ENCODE results near the gene RMND5A.

RMND5A gene

GRCh38 chr2:86788881-86789686 lies 69.0 kb downstream of the RMND5A start:
- Histone ChIP-seq H3K27me3 (replicated peaks) (peaks cover 52% of the 10 kb centered on the region), H3K36me3 (replicated peaks) (no peaks in the 10 kb centered on the region), H3K27ac (no peak overlapping the region), H3K4me3 (ENCODE audit: low read depth, low read length) (no peak overlapping the region)
- DNase-seq, result no peak
- in situ Hi-C loops (cut with HindIII; ENCODE audit: low pct_ligation_motif_present, low sequenced_read_pairs), result no loop called here
- no peak for TF ChIP-seq CTCF (IDR thresholded peaks at IDR 0.05; ENCODE audit: low read depth, low read length, missing control alignments)

- Histone ChIP-seq H3K27ac (no peak overlapping the region), H3K4me3 (ENCODE audit: low read depth, low read length) (no peak overlapping the region), H3K36me3 (replicated peaks) (no peaks in the 10 kb centered on the region), H3K27me3 (replicated peaks) (peaks cover 52% of the 10 kb centered on the region)
- in situ Hi-C loops (cut with HindIII; ENCODE audit: low pct_ligation_motif_present, low sequenced_read_pairs), result no loop called here
- no peak for TF ChIP-seq CTCF (IDR thresholded peaks at IDR 0.05; ENCODE audit: low read depth, low read length, missing control alignments)
- no peak for DNase-seq
Observed at GRCh38 chr2:86789687-86790133, 69.6 kb downstream of the RMND5A start.

GRCh38 chr2:86790134-86790675 lies 70.1 kb downstream of the RMND5A start:
- Histone ChIP-seq H3K4me3 (ENCODE audit: low read depth, low read length) (no peak overlapping the region), H3K27ac (no peak overlapping the region), H3K27me3 (replicated peaks) (peaks cover 52% of the 10 kb centered on the region), H3K36me3 (replicated peaks) (no peaks in the 10 kb centered on the region)
- no peak for DNase-seq
- in situ Hi-C loops (cut with HindIII; ENCODE audit: low pct_ligation_motif_present, low sequenced_read_pairs), result no loop called here
- TF ChIP-seq CTCF (IDR thresholded peaks at IDR 0.05; ENCODE audit: low read depth, low read length, missing control alignments), result no peak

- Histone ChIP-seq H3K4me3 (ENCODE audit: low read depth, low read length) (no peak within 1 kb of the TSS), H3K27me3 (replicated peaks) (peaks cover 48% of the 10 kb centered on the region), H3K36me3 (replicated peaks) (no peaks in the 10 kb centered on the region), H3K27ac (no peak within 1 kb of the TSS)
- in situ Hi-C loops (cut with HindIII; ENCODE audit: low pct_ligation_motif_present, low sequenced_read_pairs), result no loop called here
- peak; percentile 10 for DNase-seq
- no peak for TF ChIP-seq CTCF (IDR thresholded peaks at IDR 0.05; ENCODE audit: low read depth, low read length, missing control alignments)
Observed at GRCh38 chr2:86790676-86791572, 70.8 kb downstream of the RMND5A start, which contains the start of gene CD8A. Gene CD8A (minus strand): TSS chr2:86790913. CDS start chr2:86790825, 88 bp downstream.

- no peak for DNase-seq
- in situ Hi-C loops (cut with HindIII; ENCODE audit: low pct_ligation_motif_present, low sequenced_read_pairs), result no loop called here
- Histone ChIP-seq H3K27ac (no peak overlapping the region), H3K36me3 (replicated peaks) (no peaks in the 10 kb centered on the region), H3K27me3 (replicated peaks) (peaks cover 47% of the 10 kb centered on the region), H3K4me3 (ENCODE audit: low read depth, low read length) (no peak overlapping the region)
- no peak for TF ChIP-seq CTCF (IDR thresholded peaks at IDR 0.05; ENCODE audit: low read depth, low read length, missing control alignments)
Observed at GRCh38 chr2:86791573-86791972, 71.5 kb downstream of the RMND5A start.
